Head of caudate nucleus (tissue), 42 donors: ENCODE data around the gene JAGN1.
"Not testable (repeated sequence)": the region's sequence is repeated elsewhere in the genome, so short reads cannot be mapped to it uniquely, and the experiment has no call there.

ENCODE experiments used
- DNase-seq, 42 donors: peaks; one replicate each; pipeline versions ENCODE4 v3.0.0 to v3.0.0-alpha.2; 2020 to 2021; ENCODE audit warnings: mixed read lengths in 7 of 42
- intact Hi-C: fragments of 100-400 bp; cut with DNase I; formaldehyde crosslinking; loops from one replicate; pipeline ENCODE4 v1.15.0; 2022

The JAGN1 gene

GRCh38 chr3:9935966-9936510 lies 45.6 kb downstream of the JAGN1 start:
- intact Hi-C loops = no loop called here
- DNase-seq = no peak

- no peak for DNase-seq
- intact Hi-C loops = no loop called here
Measured at GRCh38 chr3:9937486-9938238, 47.3 kb downstream of the JAGN1 start.

- no peak for DNase-seq
- intact Hi-C loops = no loop called here
Measured at GRCh38 chr3:9938966-9939365, 48.6 kb downstream of the JAGN1 start.

- DNase-seq, intact Hi-C loops: not testable (repeated sequence)
Measured at GRCh38 chr3:9939906-9940305, 49.5 kb downstream of the JAGN1 start.

GRCh38 chr3:9940746-9941145 lies 50.3 kb downstream of the JAGN1 start:
- DNase-seq = no peak
- intact Hi-C loops = no loop called here

GRCh38 chr3:9942164-9942563 lies 51.8 kb downstream of the JAGN1 start:
- intact Hi-C loops = no loop called here

GRCh38 chr3:9942934-9943690 lies 52.7 kb downstream of the JAGN1 start:
- intact Hi-C loops = no loop called here
- no peak for DNase-seq

More at GRCh38 chr3:9942164-9942563, 51.8 kb downstream of the JAGN1 start:
- DNase-seq = no peak
